Measurements from ENCODE around the gene NR3C1.

- TF ChIP-seq CTCF (IDR thresholded peaks at IDR 0.05) (no peak), POLR2A (IDR thresholded peaks at IDR 0.05) (no peak)
Observed at GRCh38 chr5:143302341-143303045, 101.0 kb downstream of the NR3C1 start.
